Activated T-cell treated with anti-CD3 and anti-CD28 coated beads for 48 hours (primary cell): ENCODE data around the gene RGS16.

Experiments
- DNase-seq: peaks from one replicate; pipeline ENCODE4 v3.0.0-alpha.2; 2020; ENCODE audit warnings: low read depth

The RGS16 gene

GRCh38 chr1:182580736-182581135, 23.5 kb downstream of the RGS16 start:
- no peak for DNase-seq

- DNase-seq: no peak
These were observed 28.5 kb downstream of the RGS16 start for GRCh38 chr1:182575540-182576149.

- no peak for DNase-seq
These were observed 30.0 kb downstream of the RGS16 start for GRCh38 chr1:182574156-182574555.

- no peak for DNase-seq
These were observed 33.6 kb downstream of the RGS16 start for GRCh38 chr1:182570611-182570970.

GRCh38 chr1:182569939-182570610, 34.1 kb downstream of the RGS16 start:
- DNase-seq: no peak

- DNase-seq: no peak
These were observed 35.4 kb downstream of the RGS16 start for GRCh38 chr1:182568647-182569284.

- DNase-seq: no peak
These were observed 36.6 kb downstream of the RGS16 start for GRCh38 chr1:182567629-182568028.

GRCh38 chr1:182565537-182565936, 38.7 kb downstream of the RGS16 start:
- no peak for DNase-seq

- DNase-seq: no peak
These were observed 39.7 kb downstream of the RGS16 start for GRCh38 chr1:182564406-182565004.

- no peak for DNase-seq
These were observed 41.1 kb downstream of the RGS16 start for GRCh38 chr1:182563095-182563494.

GRCh38 chr1:182561456-182561855, 42.7 kb downstream of the RGS16 start:
- DNase-seq: no peak

GRCh38 chr1:182560392-182560984, 43.7 kb downstream of the RGS16 start:
- DNase-seq: no peak

- no peak for DNase-seq
These were observed 47.9 kb downstream of the RGS16 start for GRCh38 chr1:182556279-182556678.

- DNase-seq: no peak
These were observed 48.7 kb downstream of the RGS16 start for GRCh38 chr1:182555493-182555892.

GRCh38 chr1:182552527-182552926, 51.7 kb downstream of the RGS16 start:
- DNase-seq: no peak

GRCh38 chr1:182549811-182550210, 54.4 kb downstream of the RGS16 start:
- DNase-seq: no peak

- no peak for DNase-seq
These were observed 54.8 kb downstream of the RGS16 start for GRCh38 chr1:182549346-182549745.
